Stimulated activated CD4-positive, alpha-beta T cell treated with anti-CD3 and anti-CD28 coated beads, TNF-alpha, amount 100 ng/mL, for 48 hours (primary cell): ENCODE results near the gene SAA2.
"Not testable (repeated sequence)": the region's sequence is repeated elsewhere in the genome, so short reads cannot be mapped to it uniquely, and the experiment has no call there.

Experiments
- DNase-seq, 3 donors: peaks; one replicate each; pipeline ENCODE4 v3.0.0-alpha.2; 2020; ENCODE audit warnings: low read depth in 3 of 3

Gene SAA2

GRCh38 chr11:18248561-18248960, at the start of gene SAA2:
SAA2 (minus strand) TSS chr11:18248668; CDS start chr11:18248011, 657 bp downstream.
- DNase-seq: no peak

DNA sequence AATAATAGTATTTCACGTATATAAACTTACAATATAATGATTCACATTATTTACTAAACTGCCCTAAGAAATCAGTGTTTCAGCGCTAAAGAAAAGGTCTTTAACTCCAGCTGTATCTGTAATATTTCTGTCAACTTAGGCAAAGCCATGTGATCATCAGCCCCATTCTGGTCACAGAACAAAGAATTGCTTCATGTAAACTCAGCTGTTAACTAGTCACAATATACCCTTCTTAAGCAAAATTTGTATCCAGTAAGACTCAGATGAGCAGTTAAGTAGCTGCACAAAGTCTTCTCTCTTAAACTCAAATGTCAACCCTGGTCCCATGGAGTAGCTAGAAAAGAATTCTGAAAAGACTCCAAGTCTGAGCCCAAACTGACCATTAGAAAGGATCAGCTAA, 46.8 kb upstream of the SAA2 start:
- no peak for DNase-seq

- peak in 1 of 3 donors; percentile 11 for DNase-seq
Measured at GRCh38 chr11:18294862-18295261, 46.4 kb upstream of the SAA2 start.

DNA sequence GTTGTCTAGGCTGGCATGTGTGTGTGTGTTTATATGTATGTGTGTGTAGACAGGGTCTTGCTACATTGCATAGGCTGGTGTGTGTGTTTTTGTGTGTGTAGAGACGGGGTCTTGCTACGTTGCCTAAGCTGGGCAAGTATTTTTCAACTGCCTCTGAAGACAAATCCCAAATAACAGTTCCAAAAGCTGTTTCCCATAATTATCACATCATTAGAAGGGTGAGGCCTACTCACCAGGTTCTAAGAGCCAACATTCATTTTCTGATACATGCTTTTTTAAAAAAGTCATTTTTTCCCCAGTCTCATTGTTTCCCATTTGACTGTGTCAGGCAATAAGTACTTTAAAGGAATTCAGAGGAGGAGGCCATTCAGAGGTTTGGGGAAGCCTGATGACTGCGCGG, 40.4 kb upstream of the SAA2 start:
- no peak for DNase-seq

DNA sequence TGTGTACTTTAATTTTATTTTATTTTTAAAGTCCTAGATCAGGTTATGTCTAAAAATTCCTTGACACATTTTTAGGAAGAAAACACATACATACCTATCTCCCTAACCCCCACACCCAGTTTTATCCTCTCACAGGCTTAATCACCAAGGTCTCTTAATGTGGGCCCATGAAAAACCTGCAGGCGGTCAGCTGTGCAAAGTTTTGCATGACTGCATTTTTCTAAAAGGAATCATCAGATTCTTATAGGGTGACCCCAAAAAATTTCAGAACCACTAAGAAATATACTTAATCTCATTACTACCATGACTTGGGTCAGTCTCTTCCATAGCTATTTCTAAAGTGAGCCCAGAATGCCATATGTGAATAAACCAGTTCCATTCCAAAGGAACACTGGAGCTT, 37.4 kb upstream of the SAA2 start:
- DNase-seq: no peak

DNA sequence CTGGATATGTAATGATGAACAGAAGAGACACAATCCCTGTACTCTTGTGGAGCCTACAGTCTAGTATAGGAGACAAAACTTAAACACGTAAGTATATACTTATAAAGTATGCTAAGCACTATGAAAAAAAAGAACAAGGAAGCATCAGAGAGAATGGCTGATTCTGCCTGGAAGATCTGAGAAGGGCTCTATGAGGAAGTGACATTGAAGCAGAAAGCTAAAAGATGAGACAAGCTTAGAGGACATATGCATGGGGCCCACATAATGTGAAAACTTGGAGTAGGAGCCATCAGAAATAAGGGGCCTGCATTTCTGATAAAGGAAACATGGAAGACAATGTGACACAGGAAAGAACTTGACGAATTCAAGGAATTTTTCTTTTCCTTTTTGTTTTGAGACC, 34.2 kb upstream of the SAA2 start:
- DNase-seq: no peak

GRCh38 chr11:18280438-18281045, 32.1 kb upstream of the SAA2 start:
- DNase-seq: no peak

DNA sequence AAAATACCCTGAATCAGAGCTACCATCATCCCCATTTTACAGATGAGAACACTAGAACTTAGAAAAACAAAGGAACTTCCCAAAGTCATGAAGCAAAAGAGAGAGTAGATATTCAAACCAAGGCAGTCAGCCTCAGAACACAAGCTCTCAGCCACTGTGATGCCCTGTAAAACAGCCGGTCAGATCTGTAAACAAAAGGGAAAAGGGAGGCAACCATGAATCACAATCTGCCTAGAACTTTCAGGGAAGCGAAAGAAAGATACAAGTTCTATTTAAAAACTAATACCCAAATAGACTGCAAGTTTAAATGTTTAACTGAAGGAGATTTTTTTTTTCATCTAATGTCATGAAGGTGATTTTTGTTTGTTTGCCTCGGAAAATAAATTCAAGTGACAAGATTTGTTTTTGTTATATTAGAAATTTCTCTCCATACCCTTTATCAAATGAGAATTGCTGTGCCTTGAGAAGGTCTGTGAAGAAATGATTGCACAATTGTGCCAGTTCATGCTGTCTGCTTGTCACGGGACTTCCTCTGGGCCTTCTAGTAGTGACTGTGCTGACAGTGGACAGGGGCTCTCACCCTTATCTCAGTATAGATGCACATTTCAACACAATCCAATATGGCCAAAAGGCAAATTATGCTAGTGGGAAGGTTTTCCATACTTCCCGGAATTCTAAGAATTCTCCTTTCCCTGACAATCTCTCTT, 29.2 kb upstream of the SAA2 start:
- DNase-seq: no peak

GRCh38 chr11:18271206-18271605, 22.7 kb upstream of the SAA2 start:
- DNase-seq: no peak

- no peak for DNase-seq
Measured at GRCh38 chr11:18270102-18270501, 21.6 kb upstream of the SAA2 start.

DNA sequence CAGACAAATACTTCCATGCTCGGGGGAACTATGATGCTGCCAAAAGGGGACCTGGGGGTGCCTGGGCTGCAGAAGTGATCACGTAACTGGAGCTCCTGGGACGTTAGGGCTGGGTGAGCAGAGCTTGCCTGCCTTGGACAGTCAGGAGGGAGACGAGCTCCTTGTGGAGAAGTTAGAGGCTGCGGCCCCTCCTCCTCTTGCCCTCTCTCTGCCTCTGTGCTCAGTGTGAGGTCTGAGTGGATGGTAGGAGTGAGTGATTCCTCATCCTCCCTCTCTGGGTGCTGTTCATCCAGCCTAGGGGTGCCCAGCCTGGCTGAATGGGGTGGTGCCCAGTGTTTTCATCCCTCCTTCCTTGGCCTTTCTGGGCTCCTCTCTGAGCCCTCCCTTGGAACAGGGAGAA, 20.8 kb upstream of the SAA2 start:
- DNase-seq: not testable (repeated sequence)

- DNase-seq: not testable (repeated sequence)
Measured at GRCh38 chr11:18267335-18268133, 19.1 kb upstream of the SAA2 start.

GRCh38 chr11:18265949-18266348, 17.5 kb upstream of the SAA2 start, which contains the start of gene SAA1:
SAA1 (plus strand) TSS chr11:18266264; CDS start chr11:18266888, 624 bp downstream.
- no peak for DNase-seq

DNA sequence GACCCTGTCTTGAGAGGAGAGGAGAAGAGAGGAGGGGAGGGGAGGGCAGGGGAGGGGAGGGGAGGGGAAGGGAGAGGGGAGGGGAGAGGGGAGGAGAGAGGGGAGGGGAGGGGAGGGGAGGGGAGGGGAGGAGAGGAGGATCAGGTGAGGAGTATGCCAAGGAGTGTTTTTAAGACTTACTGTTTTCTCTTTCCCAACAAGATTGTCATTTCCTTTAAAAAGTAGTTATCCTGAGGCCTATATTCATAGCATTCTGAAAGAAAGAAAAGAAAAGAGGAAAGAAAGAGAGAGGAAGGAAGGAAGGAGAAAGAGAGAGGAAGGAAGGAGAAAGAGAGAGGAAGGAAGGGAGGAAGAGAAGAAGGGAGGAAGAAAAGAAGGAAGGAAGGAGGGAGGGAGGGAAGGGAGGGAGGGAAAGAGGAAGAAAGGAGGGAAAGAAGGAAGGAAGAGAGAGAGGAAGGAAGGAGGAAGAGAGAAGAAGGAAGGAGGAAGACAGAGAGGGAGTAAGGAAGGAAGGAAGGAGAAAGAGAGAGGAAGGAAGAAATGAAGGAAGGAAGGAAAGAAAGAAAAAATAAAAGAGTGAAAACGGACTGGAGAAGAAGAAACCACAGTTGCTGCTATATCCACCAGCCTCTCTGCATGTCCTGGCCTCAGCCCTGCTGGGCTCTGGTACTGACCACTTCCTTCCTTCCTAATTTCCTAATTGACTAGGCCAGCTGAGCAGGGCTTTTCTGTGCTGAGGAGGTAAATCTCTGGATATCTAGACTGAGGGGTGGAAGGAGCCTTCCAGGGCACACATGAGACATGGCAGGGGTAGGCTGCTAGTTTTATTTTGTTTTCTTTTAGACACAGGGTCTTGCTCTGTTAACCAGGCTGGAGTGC, 16.4 kb upstream of the SAA2 start:
- DNase-seq: no peak

DNA sequence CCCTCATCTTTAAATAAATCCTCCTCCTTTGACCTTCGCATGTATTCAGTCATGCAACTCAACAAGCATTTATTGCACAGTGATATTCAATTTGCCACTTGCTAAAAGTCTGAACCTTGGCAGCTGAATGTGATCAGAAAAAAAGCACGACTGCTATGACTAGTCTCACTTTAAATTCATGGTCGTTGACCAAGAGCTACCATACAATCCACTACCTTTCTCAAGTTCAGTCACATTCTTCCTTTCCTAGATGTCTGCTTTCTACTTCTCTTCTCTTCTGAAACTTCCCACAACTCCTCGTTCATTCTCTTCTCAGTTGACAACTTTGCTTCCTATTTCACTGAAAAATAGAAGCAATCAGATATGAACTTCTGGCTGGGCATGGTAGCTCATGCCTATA, 15.6 kb upstream of the SAA2 start:
- DNase-seq: no peak

- DNase-seq: not testable (repeated sequence)
Measured at GRCh38 chr11:18262681-18263350, 14.3 kb upstream of the SAA2 start.

- DNase-seq: no peak
Measured at GRCh38 chr11:18261721-18262120, 13.3 kb upstream of the SAA2 start.

- DNase-seq: no peak
Measured at GRCh38 chr11:18259259-18259658, 10.8 kb upstream of the SAA2 start.

- DNase-seq: no peak
Measured at GRCh38 chr11:18254781-18255361, 6.4 kb upstream of the SAA2 start.

GRCh38 chr11:18253778-18254338, 5.4 kb upstream of the SAA2 start:
- no peak for DNase-seq
